SIG-M5 treated with dmso at 0.1 percent for 504 hours (cell line): ENCODE data around the gene FAM120A.

Source experiments
- DNase-seq: peaks from one replicate; lab custom pipeline; 2025; ENCODE audit not compliant: unreplicated experiment; lab: John Stamatoyannopoulos, UW

The FAM120A gene

DNA sequence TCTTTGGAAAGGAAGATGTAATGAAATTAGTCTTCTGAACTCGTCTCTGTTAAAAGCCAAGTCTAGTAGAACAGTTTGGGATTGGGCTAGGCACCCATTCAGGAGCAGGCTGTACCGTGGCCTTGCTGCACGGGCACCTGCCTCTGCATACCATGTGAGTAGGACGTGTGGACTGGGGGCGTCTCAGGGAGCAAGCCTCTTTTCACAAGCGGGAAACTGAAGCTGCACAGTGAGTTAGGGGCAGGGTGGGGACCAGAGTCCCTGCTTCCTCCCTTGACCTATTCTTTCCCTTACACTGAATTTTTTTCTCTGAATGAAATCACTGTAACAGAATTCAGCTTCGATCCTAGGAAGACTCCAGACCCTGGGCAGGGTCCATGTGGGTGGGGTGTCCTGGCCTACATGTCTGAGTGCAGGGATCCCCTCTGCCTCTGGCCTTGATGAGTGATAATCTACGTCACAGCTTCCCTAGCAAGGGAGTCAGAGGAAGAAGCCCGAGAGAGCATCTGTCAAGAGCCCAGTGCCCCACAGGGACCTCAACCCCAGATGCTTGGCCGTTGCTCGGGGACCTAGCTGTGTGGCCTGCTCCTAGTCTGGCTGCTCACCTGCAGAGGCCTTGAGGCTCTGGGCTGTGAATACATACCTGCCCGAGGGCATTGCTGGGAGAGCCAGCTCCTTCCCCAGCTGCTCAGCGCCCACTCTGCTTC lies 140.0 kb downstream of the FAM120A start:
- no peak for DNase-seq

- DNase-seq, result no peak
Observed at GRCh38 chr9:93592008-93592642, 140.6 kb downstream of the FAM120A start.

GRCh38 chr9:93592643-93593021 lies 141.1 kb downstream of the FAM120A start:
- DNase-seq, result no peak

DNA sequence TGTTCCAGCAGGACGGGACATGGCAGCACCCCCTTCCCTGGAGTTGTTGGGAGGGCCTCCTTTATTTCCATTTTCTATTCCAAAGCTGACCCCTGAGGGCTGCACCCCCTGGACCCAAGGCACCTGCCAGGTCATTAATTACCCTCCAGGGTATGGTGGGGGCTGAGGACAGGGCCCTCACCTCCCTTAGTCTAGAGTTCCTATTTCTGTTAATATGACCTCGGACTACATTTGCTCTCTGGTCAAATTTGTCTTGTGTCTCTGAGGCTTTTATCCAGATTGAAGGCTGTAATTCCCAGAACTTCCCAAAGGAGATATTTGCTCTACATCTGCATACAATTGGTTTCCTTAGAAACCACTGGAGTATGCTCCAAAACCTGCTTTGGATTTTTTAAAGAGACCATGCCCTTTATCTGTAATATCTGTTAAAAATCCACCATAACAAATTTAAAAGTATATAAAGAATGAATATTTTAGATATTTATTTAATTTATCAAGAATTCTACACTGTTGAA lies 141.7 kb downstream of the FAM120A start:
- no peak for DNase-seq

GRCh38 chr9:93594041-93594756 lies 142.7 kb downstream of the FAM120A start:
- no peak for DNase-seq

DNA sequence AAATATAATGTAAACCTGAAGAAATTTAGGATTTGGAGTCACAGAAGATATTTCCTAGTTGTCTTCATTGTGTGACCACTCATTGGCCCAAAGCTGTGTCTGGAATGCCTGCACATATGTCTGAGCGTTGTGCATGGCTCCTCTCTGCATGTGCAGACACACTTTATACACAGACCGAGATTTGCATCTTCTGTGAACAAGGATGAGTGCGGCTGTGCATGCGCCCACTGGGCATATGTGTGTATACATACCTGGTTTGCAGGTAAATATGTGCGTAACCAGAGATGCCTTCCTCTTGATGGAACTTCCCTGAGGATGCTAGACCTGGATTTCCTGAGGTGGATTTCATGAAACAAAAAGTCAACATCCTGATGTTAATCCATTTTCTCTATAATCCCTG lies 144.0 kb downstream of the FAM120A start:
- no peak for DNase-seq

GRCh38 chr9:93595861-93596365 lies 144.4 kb downstream of the FAM120A start:
- DNase-seq, result no peak

DNA sequence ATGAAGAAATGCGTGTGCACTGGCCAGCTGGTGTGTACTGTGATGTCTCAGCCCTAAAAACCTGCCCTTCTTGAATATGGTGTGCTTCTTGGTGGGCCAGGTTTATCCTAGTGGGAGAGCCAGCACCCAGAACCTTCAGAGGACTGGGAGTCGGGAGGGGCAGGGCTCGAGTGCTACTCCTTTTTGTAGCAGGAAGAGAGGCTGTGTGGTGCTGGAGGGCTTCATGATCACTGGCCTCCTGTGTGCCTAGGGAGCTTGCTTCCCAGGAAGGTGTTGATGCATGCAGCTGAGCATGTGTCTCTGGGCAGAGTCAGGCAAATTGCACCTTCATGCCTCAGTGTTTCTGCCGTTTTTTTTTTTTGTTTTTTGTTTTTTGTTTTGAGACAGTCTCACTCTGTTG lies 144.9 kb downstream of the FAM120A start:
- no peak for DNase-seq

- no peak for DNase-seq
Observed at GRCh38 chr9:93597142-93597706, 145.7 kb downstream of the FAM120A start.

GRCh38 chr9:93597871-93598646 lies 146.6 kb downstream of the FAM120A start:
- no peak for DNase-seq

- DNase-seq, result no peak
Observed at GRCh38 chr9:93598647-93599241, 147.3 kb downstream of the FAM120A start.

DNA sequence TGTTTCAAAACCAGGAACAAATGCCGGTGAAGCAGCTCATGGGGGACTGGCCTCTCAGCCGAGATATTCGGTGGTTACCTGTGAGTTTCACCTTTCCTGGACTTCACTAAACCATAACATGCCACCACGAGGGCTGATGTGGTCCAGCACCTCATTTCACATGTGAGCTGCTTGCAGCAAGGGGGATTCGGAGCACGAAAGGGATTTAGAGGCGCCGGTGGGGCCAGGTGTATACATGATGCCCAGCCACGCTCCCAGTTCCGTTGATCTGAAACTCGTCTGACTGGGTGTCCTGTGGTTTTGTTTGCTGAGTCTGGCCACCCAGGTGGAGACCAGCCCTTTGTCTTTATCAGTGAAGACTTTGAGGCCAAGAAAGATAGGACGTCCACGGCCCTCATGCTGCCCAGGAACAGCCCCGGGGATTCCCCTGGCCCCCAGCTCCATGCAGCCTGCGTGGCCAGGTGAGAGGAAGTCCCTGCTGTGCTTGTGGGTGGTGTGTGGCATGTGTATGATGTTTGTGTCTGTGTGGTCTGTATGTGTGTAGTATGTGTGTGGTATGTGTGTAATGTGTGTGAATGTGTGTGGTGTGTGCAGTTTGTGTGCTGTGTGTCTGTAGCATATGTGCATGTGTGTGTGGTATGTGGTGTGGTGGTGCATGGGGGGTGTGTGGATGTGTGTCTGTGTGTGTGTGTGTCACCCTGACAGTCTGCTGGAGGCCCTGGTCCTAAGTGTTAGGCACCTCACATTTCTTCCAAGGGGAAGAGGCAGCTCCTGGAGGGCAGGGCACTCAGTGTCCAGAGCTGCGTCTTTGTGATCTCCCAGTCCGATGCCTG lies 148.3 kb downstream of the FAM120A start:
- DNase-seq, result no peak

DNA sequence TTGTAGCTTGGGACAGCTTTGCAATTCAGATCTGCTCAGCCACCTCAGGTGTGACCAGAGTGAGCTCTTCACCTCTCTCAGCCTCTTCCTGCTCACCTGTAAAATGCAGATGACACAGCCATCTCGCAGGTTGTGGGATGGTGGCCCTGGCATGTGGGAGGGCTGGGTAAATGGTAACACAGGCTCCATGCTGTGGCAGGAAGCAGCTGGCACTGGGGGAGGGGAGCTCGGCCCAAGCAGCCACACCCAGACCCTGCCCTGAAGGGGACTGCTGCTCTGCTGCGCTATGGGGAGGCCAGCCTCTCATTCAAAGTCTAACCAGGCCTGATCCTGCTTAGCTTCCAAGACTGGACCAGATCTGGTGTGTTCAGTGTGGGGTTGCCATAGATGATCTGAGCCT lies 149.0 kb downstream of the FAM120A start:
- no peak for DNase-seq

- no peak for DNase-seq
Observed at GRCh38 chr9:93601063-93601462, 149.6 kb downstream of the FAM120A start.

- DNase-seq, result no peak
Observed at GRCh38 chr9:93601666-93602065, 150.2 kb downstream of the FAM120A start.

DNA sequence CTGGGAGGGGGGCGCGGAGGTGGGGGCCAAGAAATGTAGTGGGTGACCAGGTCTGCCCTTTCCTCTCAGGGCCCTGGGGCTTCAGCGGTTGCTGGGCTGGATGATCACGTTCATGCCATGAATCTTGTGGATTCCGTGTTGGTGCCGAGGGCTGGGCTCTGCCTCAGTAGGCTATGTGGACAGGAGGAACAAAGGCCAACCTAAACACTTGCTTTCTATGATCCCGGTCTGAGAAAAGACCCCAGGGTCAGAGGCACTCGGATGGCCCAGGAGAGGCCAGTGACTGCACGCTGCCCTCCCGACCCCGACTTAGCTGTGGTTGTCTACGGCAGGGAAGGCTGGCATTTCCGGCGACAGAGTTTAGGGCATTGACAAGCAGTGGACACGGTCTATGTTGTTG lies 151.5 kb downstream of the FAM120A start:
- DNase-seq, result no peak

DNA sequence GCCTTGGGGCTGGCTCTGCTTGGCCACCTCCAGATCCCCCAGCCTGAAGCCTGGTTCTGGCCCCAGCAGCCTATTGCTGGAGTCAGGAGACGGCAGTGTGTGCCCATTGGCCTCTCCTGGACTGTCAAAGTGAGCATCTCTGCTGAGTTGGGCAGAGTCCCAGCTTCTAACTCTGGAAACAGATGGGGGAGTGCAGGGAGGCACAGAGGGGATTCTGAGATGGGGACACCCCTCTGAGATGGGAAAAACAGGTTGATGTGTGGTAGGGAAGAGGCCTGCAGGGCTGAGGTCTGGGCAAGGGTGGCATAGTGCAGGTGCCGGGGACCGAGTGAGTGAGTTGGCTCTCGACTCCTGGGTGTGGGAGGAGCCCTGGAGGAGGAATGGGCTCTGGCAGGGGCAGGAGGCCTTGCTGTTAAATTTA lies 152.4 kb downstream of the FAM120A start:
- DNase-seq, result no peak

- DNase-seq, result no peak
Observed at GRCh38 chr9:93606187-93606586, 154.7 kb downstream of the FAM120A start.

GRCh38 chr9:93610206-93610605 lies 158.7 kb downstream of the FAM120A start:
- DNase-seq, result no peak
